ENCODE data around the gene BSPRY.

Gene BSPRY

DNA sequence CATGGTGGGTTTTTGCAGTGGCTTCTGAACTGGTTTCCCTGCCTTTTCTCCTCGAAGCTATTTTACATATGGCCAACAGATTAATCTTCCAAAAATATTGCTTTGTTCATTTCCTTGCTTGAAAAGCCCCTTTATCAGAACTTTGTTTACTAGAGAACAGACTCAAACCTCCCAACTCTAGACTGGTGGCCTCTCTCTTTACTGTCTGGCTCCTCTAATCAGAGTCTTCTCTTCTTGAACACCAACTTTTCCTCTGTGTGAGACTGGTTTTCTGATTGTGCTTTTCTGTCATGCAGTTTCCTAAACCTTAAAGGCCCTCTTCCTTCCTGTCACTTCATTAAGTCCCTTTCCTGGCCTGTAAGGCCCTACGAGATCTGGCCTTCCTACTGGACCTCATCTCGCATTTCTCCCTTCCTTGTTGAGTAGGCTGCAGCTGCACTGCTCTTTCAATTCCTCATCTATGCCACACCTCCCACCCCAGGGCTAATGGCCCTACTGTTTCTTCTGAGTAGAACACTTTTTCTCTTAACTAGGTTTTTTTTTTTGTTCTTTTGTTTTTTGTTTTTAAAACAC, 66.9 kb downstream of the BSPRY start:
- ChIA-PET POLR2A (interaction anchor here (0.6 kb wide), 1 partner anchor 184 kb away, joined by 4 read pairs; no protein-coding TSS in a partner anchor), CTCF (interaction anchor here (0.9 to 1.7 kb wide), 3 partner anchors 10 to 240 kb away, joined by 3 to 7 read pairs (median 4); no protein-coding TSS in a partner anchor)
- TF ChIP-seq, protein P1, sequence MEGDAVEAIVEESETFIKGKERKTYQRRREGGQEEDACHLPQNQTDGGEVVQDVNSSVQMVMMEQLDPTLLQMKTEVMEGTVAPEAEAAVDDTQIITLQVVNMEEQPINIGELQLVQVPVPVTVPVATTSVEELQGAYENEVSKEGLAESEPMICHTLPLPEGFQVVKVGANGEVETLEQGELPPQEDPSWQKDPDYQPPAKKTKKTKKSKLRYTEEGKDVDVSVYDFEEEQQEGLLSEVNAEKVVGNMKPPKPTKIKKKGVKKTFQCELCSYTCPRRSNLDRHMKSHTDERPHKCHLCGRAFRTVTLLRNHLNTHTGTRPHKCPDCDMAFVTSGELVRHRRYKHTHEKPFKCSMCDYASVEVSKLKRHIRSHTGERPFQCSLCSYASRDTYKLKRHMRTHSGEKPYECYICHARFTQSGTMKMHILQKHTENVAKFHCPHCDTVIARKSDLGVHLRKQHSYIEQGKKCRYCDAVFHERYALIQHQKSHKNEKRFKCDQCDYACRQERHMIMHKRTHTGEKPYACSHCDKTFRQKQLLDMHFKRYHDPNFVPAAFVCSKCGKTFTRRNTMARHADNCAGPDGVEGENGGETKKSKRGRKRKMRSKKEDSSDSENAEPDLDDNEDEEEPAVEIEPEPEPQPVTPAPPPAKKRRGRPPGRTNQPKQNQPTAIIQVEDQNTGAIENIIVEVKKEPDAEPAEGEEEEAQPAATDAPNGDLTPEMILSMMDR (IDR thresholded peaks at IDR 0.05; ENCODE audit: control extremely low read depth, extremely low read depth, low read depth, missing control alignments): no peak
- DNase-seq (ENCODE audit: extremely low spot score): peak; percentile 72

DNA sequence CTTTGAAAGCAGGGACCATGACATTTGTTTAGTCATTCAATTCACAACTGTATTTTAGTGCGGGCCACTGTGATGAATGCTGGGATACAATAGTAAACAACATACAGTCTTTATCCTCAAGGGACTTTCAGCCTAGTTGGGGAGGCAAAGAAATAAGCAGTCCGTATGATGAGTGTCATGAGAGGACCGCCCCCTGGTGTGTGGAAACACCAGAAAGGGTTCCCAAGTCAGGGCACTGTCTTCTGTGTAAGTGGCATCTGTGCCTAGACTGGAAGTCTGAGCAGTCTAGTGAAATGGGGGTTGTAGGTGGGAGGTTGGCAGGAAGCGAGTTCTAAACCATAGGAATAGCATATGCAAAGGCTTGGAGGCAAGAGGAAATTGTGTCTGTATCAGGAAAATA, 68.0 kb downstream of the BSPRY start:
- POLR2A ChIA-PET: no interaction called here
- TF ChIP-seq, protein P1 (IDR thresholded peaks at IDR 0.05; ENCODE audit: control extremely low read depth, extremely low read depth, low read depth, missing control alignments): no peak
- DNase-seq (ENCODE audit: extremely low spot score): no peak
- CTCF ChIA-PET: interaction anchor here (0.9 to 1.4 kb wide), 2 partner anchors 9 to 239 kb away, joined by 3 to 4 read pairs; no protein-coding TSS in a partner anchor

Data from GM10248 (cell line).